CD14-positive monocyte (primary cell): Measurements from ENCODE around the gene CSMD2. TPM values are rescaled to one million over a fixed set of nuclear protein-coding genes. Genes with fewer than 3 reads are reported as not detected.

Experiments used
- DNase-seq, 3 donors: peaks; one replicate each; pipeline ENCODE4 v3.0.0-alpha.2; 2011 to 2022
- H2AFZ ChIP-seq: 2 replicates; pipeline ENCODE4 v1.6.0; 2012; ENCODE audit warnings: mild to moderate bottlenecking, low read depth, low read length, inconsistent platforms; ENCODE audit not compliant: insufficient read depth, poor library complexity, severe bottlenecking
- H3K27ac ChIP-seq, 2 donors: 1 replicate in 1 of 2; 2 replicates in 1 of 2; pipeline ENCODE4 v1.5.1; 2012 to 2013; ENCODE audit warnings: low read length in 2 of 2, control low read depth in 1 of 2, inconsistent platforms in 1 of 2, low read depth in 1 of 2, mild to moderate bottlenecking in 1 of 2
- H3K27me3 ChIP-seq, 2 donors: one replicate each; pipeline versions ENCODE4 v1.6.0 to v1.6.1; 2011 to 2013; ENCODE audit warnings: low read length in 2 of 2; ENCODE audit not compliant: control insufficient read depth in 2 of 2, insufficient read depth in 2 of 2
- H3K36me3 ChIP-seq, 2 donors: replicated peaks in 1 of 2; 1 replicate in 1 of 2; 2 replicates in 1 of 2; pipeline versions ENCODE4 v1.5.1 to v1.6.1; 2012 to 2013; ENCODE audit warnings: low read length in 2 of 2, control low read depth in 1 of 2, inconsistent platforms in 1 of 2, mild to moderate bottlenecking in 1 of 2; ENCODE audit not compliant: insufficient read depth in 2 of 2, control insufficient read depth in 1 of 2
- H3K4me1 ChIP-seq, 2 donors: 1 replicate in 1 of 2; 2 replicates in 1 of 2; pipeline versions ENCODE4 v1.5.1 to v1.6.1; 2012 to 2013; ENCODE audit warnings: low read length in 2 of 2, control low read depth in 1 of 2, inconsistent platforms in 1 of 2, mild to moderate bottlenecking in 1 of 2, moderate library complexity in 1 of 2; ENCODE audit not compliant: insufficient read depth in 2 of 2, control insufficient read depth in 1 of 2
- H3K4me2 ChIP-seq: replicated peaks from 2 replicates; pipeline ENCODE3; 2012; ENCODE audit warnings: low read length, moderate library complexity, mild to moderate bottlenecking; ENCODE audit not compliant: poor library complexity, severe bottlenecking; ENCODE audit errors: extremely low read depth
- H3K4me3 ChIP-seq, 3 experiments: fragments of 200-600 bp in 1 of 3; sonication (generic) in 1 of 3; replicated peaks in 1 of 3; 1 replicate in 2 of 3; 2 replicates in 1 of 3; pipeline ENCODE4 v1.5.1; 2011 to 2013; ENCODE audit warnings: low read length in 3 of 3, mild to moderate bottlenecking in 3 of 3, control low read depth in 2 of 3, low read depth in 2 of 3, inconsistent platforms in 1 of 3, moderate library complexity in 1 of 3
- H3K79me2 ChIP-seq: 2 replicates; pipeline ENCODE4 v1.6.0; 2012; ENCODE audit warnings: mild to moderate bottlenecking, control low read depth, inconsistent platforms, low read length, moderate library complexity; ENCODE audit not compliant: insufficient read depth
- H3K9ac ChIP-seq: 2 replicates; pipeline ENCODE4 v1.6.0; 2017; ENCODE audit warnings: low read length, mild to moderate bottlenecking; ENCODE audit not compliant: insufficient read depth, poor library complexity, severe bottlenecking
- H3K9me3 ChIP-seq, 2 donors: replicated peaks in 1 of 2; 1 replicate in 1 of 2; 2 replicates in 1 of 2; pipeline versions ENCODE4 v1.5.1 to v1.6.1; 2012 to 2013; ENCODE audit warnings: low read length in 2 of 2, control low read depth in 1 of 2; ENCODE audit not compliant: control insufficient read depth in 1 of 2, insufficient read depth in 1 of 2
- H4K20me1 ChIP-seq: 2 replicates; pipeline ENCODE4 v1.6.0; 2012; ENCODE audit warnings: mild to moderate bottlenecking, low read length, control low read depth, moderate library complexity; ENCODE audit not compliant: insufficient read depth
- H3K27ac Mint-ChIP-seq, 7 donors: one replicate each; pipeline ENCODE4 v1.8.0; 2020; ENCODE audit warnings: mild to moderate bottlenecking in 7 of 7, mixed read lengths in 7 of 7, moderate library complexity in 6 of 7, inconsistent platforms in 2 of 7
- H3K27me3 Mint-ChIP-seq, 3 donors: one replicate each; pipeline ENCODE4 v1.8.0; 2021 to 2022; ENCODE audit warnings: low read depth in 3 of 3, mild to moderate bottlenecking in 3 of 3, mixed read lengths in 3 of 3, moderate library complexity in 3 of 3, inconsistent platforms in 1 of 3
- H3K36me3 Mint-ChIP-seq, 2 donors: one replicate each; pipeline ENCODE4 v1.8.0; 2020; ENCODE audit warnings: mixed read lengths in 2 of 2, inconsistent platforms in 1 of 2, mild to moderate bottlenecking in 1 of 2
- H3K4me1 Mint-ChIP-seq: one replicate; pipeline ENCODE4 v1.8.0; 2020; ENCODE audit warnings: mild to moderate bottlenecking, mixed read lengths
- H3K4me3 Mint-ChIP-seq, 2 donors: one replicate each; pipeline ENCODE4 v1.8.0; 2020; ENCODE audit warnings: mild to moderate bottlenecking in 2 of 2, mixed read lengths in 2 of 2, moderate library complexity in 1 of 2
- H3K9me3 Mint-ChIP-seq, 7 donors: one replicate each; pipeline ENCODE4 v1.8.0; 2020 to 2022; ENCODE audit warnings: mixed read lengths in 7 of 7, mild to moderate bottlenecking in 6 of 7, moderate library complexity in 6 of 7, inconsistent platforms in 2 of 7
- WGBS: methylation state at CpG from one replicate; pipeline ENCODE4 v1.1.5; 2013; ENCODE audit warnings: missing lambda C conversion rate; ENCODE audit not compliant: insufficient coverage; 5-methylcytosine and 5-hydroxymethylcytosine counted together
- intact Hi-C, 2 donors: fragments of 100-400 bp; cut with micrococcal nuclease; formaldehyde crosslinking; loops; one replicate each; pipeline versions ENCODE4 v1.15.0 to v1.15.1; 2023
- polyA plus RNA-seq, 3 donors: library from polyadenylated mRNA; depleted of rRNA in 1 of 3; unstranded in 2 of 3; stranded (reverse) in 1 of 3; fragments of 300-500 nt in 2 of 3; fragments of >200 nt in 1 of 3; fragmentation: Illumina TruSeq in 2 of 3; gene quantifications; 1 replicate in 2 of 3; 2 replicates in 1 of 3; pipeline ENCODE4 v1.2.3, GENCODE V29; 2012 to 2021
- TF ChIP-seq, protein P1 (sequence below): fragments of 200-600 bp; IDR thresholded peaks from one replicate; pipeline ENCODE4 v1.8.0; 2022; ENCODE audit warnings: antibody characterized with exemption, mild to moderate bottlenecking

Gene CSMD2
- polyA plus RNA-seq, 3 donors: 0.04 TPM; not detected in 2

DNA sequence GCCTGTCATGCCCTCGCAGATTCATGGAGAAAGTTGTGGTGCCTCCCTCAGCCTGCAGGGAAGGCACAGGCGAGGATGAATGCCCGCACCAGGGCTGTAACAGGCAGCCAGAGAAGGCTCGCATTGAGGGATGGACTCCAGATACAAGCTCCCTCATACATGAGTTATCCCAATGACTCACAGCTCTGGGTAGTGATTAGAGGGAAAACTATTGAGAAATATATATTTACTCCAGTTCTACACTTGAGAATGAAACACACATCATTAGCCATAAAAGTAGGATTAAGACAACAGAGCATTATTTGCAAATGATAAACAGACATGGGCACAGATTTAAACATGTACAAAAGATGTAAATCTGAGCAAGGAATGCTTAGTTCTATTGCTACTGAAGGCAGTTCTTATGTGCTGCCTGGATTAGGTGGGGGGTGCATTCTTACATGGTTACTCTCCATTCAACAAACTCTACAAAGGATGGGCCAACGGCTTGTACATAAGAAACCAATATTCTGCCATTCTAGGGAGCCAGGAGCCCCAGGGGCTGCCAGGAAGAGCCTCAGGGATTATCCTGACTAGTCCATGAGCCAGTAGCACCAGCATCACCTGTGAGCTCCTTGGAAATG lies 97.9 kb downstream of the CSMD2 start:
- TF ChIP-seq, protein P1, sequence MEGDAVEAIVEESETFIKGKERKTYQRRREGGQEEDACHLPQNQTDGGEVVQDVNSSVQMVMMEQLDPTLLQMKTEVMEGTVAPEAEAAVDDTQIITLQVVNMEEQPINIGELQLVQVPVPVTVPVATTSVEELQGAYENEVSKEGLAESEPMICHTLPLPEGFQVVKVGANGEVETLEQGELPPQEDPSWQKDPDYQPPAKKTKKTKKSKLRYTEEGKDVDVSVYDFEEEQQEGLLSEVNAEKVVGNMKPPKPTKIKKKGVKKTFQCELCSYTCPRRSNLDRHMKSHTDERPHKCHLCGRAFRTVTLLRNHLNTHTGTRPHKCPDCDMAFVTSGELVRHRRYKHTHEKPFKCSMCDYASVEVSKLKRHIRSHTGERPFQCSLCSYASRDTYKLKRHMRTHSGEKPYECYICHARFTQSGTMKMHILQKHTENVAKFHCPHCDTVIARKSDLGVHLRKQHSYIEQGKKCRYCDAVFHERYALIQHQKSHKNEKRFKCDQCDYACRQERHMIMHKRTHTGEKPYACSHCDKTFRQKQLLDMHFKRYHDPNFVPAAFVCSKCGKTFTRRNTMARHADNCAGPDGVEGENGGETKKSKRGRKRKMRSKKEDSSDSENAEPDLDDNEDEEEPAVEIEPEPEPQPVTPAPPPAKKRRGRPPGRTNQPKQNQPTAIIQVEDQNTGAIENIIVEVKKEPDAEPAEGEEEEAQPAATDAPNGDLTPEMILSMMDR: no peak
- H3K4me2 ChIP-seq: no peak overlapping the region
- H3K4me1 ChIP-seq: no peaks in the 10 kb centered on the region
- Mint-ChIP-seq H3K9me3 (peaks cover under 1 to 14% (median 8%) of the 10 kb centered on the region in 7 donors), H3K4me1 (no peaks in the 10 kb centered on the region), H3K27ac (no peak overlapping the region), H3K27me3 (peaks cover 0 to 1% (median 0%) of the 10 kb centered on the region in 3 donors), H3K4me3 (no peak overlapping the region), H3K36me3 (no peaks in the 10 kb centered on the region)
- no peaks in the 10 kb centered on the region for H3K27me3 ChIP-seq
- H3K36me3 ChIP-seq: no peaks in the 10 kb centered on the region
- no peaks in the 10 kb centered on the region for H4K20me1 ChIP-seq
- peaks cover 0 to 5% of the 10 kb centered on the region in 2 donors for H3K9me3 ChIP-seq
- intact Hi-C loops: no loop called here
- H2AFZ ChIP-seq: no peak overlapping the region
- no peak for DNase-seq
- H3K4me3 ChIP-seq: no peak overlapping the region
- no peaks in the 10 kb centered on the region for H3K79me2 ChIP-seq
- no peak overlapping the region for H3K9ac ChIP-seq
- H3K27ac ChIP-seq: no peak overlapping the region
- WGBS: 60% methylated on average over 1 of the region's 5 CpGs

DNA sequence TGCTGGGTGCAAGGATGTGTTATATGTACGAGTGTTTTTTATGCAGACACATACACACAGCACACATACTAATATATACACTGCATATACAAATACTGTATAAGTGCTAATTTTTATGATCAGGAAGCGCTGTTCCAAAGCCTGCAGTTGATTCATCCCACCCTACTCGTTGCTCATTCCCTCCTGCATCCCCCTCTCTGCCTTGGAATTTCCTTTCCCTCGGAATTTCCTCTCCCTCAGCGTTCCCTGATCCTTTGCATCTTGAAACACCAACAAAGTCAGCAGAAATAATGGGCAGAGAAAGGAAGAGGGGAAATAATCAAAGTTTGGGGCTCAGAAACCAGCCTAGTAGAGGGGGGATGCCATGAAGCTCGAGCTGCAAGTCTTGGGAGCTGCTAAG lies 98.9 kb downstream of the CSMD2 start:
- Mint-ChIP-seq H3K27me3 (peaks cover 0 to 1% (median 0%) of the 10 kb centered on the region in 3 donors), H3K27ac (no peak overlapping the region), H3K4me1 (no peaks in the 10 kb centered on the region), H3K4me3 (no peak overlapping the region), H3K9me3 (peaks cover 2 to 17% (median 8%) of the 10 kb centered on the region in 7 donors), H3K36me3 (no peaks in the 10 kb centered on the region)
- Histone ChIP-seq H3K9ac (no peak overlapping the region), H3K9me3 (peaks cover 0 to 5% of the 10 kb centered on the region in 2 donors), H3K27me3 (no peaks in the 10 kb centered on the region), H3K4me3 (no peak overlapping the region), H3K4me1 (no peaks in the 10 kb centered on the region), H3K27ac (no peak overlapping the region), H2AFZ (no peak overlapping the region), H3K36me3 (no peaks in the 10 kb centered on the region), H4K20me1 (no peaks in the 10 kb centered on the region), H3K4me2 (no peak overlapping the region), H3K79me2 (no peaks in the 10 kb centered on the region)
- intact Hi-C loops: no loop called here
- no peak for DNase-seq
- WGBS: 72% methylated on average over 2 of the region's 6 CpGs
- TF ChIP-seq, protein P1: no peak
